ENCODE measurements around the gene PAQR7.

The PAQR7 gene

DNA sequence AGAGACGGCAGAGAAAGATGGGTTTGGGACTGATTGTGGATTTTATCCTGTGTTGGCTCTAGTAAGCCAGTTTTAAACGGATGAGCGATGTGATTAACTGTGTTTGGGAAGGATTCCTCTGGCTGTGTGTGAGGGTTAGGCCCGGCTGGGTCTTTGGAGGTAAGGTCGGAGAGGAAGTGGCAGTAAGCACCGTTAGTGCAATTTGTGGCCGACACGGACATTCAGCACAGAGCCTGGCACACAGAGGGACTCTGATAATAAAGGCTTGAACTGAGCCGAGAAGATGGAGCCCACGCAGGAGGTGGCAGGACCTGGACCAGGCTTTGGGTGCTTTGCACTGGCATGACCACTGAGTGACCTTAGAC lies 54.4 kb downstream of the PAQR7 start:
- Histone ChIP-seq H3K9me3 (ENCODE audit: control insufficient read depth, low read length) (no peaks in the 10 kb centered on the region), H3K27ac (peak overlapping the region; percentile 88), H3K79me2 (peaks cover 4% of the 10 kb centered on the region), H2AFZ (peak overlapping the region; percentile 86), H3K4me1 (peaks cover 8% of the 10 kb centered on the region), H3K4me2 (ENCODE audit: low read length) (peak overlapping the region; percentile 98), H3K9ac (no peak overlapping the region), H3K4me3 (ENCODE audit: low read depth, low read length) (peak overlapping the region; percentile 95), H3K36me3 (ENCODE audit: control insufficient read depth, insufficient read depth, low read length) (no peaks in the 10 kb centered on the region), H3K27me3 (ENCODE audit: control insufficient read depth, insufficient read depth, low read length) (no peaks in the 10 kb centered on the region)
- TF ChIP-seq, protein P1, sequence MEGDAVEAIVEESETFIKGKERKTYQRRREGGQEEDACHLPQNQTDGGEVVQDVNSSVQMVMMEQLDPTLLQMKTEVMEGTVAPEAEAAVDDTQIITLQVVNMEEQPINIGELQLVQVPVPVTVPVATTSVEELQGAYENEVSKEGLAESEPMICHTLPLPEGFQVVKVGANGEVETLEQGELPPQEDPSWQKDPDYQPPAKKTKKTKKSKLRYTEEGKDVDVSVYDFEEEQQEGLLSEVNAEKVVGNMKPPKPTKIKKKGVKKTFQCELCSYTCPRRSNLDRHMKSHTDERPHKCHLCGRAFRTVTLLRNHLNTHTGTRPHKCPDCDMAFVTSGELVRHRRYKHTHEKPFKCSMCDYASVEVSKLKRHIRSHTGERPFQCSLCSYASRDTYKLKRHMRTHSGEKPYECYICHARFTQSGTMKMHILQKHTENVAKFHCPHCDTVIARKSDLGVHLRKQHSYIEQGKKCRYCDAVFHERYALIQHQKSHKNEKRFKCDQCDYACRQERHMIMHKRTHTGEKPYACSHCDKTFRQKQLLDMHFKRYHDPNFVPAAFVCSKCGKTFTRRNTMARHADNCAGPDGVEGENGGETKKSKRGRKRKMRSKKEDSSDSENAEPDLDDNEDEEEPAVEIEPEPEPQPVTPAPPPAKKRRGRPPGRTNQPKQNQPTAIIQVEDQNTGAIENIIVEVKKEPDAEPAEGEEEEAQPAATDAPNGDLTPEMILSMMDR (IDR thresholded peaks at IDR 0.05): no peak

- H3K36me3 ChIP-seq (ENCODE audit: control insufficient read depth, insufficient read depth, low read length): no peaks in the 10 kb centered on the region
- peak overlapping the region; percentile 86 for H2AFZ ChIP-seq
- peak overlapping the region; percentile 98 for H3K4me2 ChIP-seq (ENCODE audit: low read length)
- H3K79me2 ChIP-seq: peaks cover 4% of the 10 kb centered on the region
- peak overlapping the region; percentile 88 for H3K27ac ChIP-seq
- TF ChIP-seq, protein P1 (IDR thresholded peaks at IDR 0.05): no peak
- H3K4me3 ChIP-seq (ENCODE audit: low read depth, low read length): peak overlapping the region; percentile 95
- peaks cover 8% of the 10 kb centered on the region for H3K4me1 ChIP-seq
- no peaks in the 10 kb centered on the region for H3K27me3 ChIP-seq (ENCODE audit: control insufficient read depth, insufficient read depth, low read length)
- peak overlapping the region; percentile 74 for H3K9ac ChIP-seq
- no peaks in the 10 kb centered on the region for H3K9me3 ChIP-seq (ENCODE audit: control insufficient read depth, low read length)
Measured at GRCh38 chr1:25820247-25821111, 55.0 kb downstream of the PAQR7 start.

GRCh38 chr1:25819491-25820246 lies 55.8 kb downstream of the PAQR7 start, which contains the start of gene MTFR1L:
TSS of gene MTFR1L (plus strand) at chr1:25819954. CDS start at chr1:25823105, 3,151 bp downstream.
- no peaks in the 10 kb centered on the region for H3K9me3 ChIP-seq (ENCODE audit: control insufficient read depth, low read length)
- H3K4me2 ChIP-seq (ENCODE audit: low read length): peak within 1 kb of the TSS; percentile 98
- H2AFZ ChIP-seq: peak within 1 kb of the TSS; percentile 86
- peak within 1 kb of the TSS; percentile 74 for H3K9ac ChIP-seq
- H3K27ac ChIP-seq: peak within 1 kb of the TSS; percentile 88
- peaks cover 8% of the 10 kb centered on the region for H3K4me1 ChIP-seq
- H3K36me3 ChIP-seq (ENCODE audit: control insufficient read depth, insufficient read depth, low read length): no peaks in the 10 kb centered on the region
- TF ChIP-seq, protein P1 (IDR thresholded peaks at IDR 0.05): no peak
- H3K79me2 ChIP-seq: peaks cover 4% of the 10 kb centered on the region
- H3K4me3 ChIP-seq (ENCODE audit: low read depth, low read length): peak within 1 kb of the TSS; percentile 95
- H3K27me3 ChIP-seq (ENCODE audit: control insufficient read depth, insufficient read depth, low read length): no peaks in the 10 kb centered on the region

DNA sequence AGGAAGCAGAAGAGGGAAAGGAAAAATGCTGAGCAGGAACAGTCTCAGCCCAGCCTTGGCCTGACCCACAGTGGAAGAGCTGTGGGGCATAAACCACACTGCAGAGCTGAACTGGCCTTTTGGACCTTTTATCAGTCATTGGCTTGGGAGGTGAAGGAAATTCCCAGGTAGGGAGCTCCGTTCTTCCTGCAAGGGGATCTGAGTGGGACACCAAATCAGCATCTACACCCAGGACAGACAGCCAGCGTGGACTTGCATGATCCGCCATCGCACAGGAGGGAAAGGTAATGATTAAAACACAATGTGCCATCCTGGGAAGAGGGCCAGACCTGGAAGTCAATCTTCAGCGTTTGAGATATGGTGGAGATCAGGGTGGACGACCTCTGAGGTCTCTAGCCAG lies 56.9 kb downstream of the PAQR7 start:
- TF ChIP-seq, protein P1 (IDR thresholded peaks at IDR 0.05): no peak
- Histone ChIP-seq H3K9me3 (ENCODE audit: control insufficient read depth, low read length) (no peaks in the 10 kb centered on the region), H3K4me2 (ENCODE audit: low read length) (peak overlapping the region; percentile 98), H3K27ac (peak overlapping the region; percentile 88), H3K36me3 (ENCODE audit: control insufficient read depth, insufficient read depth, low read length) (no peaks in the 10 kb centered on the region), H2AFZ (no peak overlapping the region), H3K9ac (no peak overlapping the region), H3K27me3 (ENCODE audit: control insufficient read depth, insufficient read depth, low read length) (no peaks in the 10 kb centered on the region), H3K4me3 (ENCODE audit: low read depth, low read length) (peak overlapping the region; percentile 95), H3K79me2 (peaks cover 4% of the 10 kb centered on the region), H3K4me1 (peaks cover 8% of the 10 kb centered on the region)

All from parathyroid adenoma (tissue), 2 donors.